K562 (cell line): Measurements from ENCODE around the gene POLR3K. TPM values are rescaled to one million over a fixed set of nuclear protein-coding genes. Genes with fewer than 3 reads are reported as not detected.

Experiments
- ATAC-seq: fragments of 200-7000 bp; cut with Tn5 transposase; 3 replicates; pipeline ENCODE4 v1.9.1; 2020; ENCODE audit warnings: moderate library complexity
- BruUV-seq: library from RNA; stranded (reverse); fragments of 400-500 nt; replicated peaks from 2 replicates; lab custom pipeline; 2021; lab: Mats Ljungman, UMichigan
- CTCF ChIA-PET: fragments of 300-600 bp; formaldehyde crosslinking; extraction: SDS; loops from one replicate; lab custom pipeline; 2021; ENCODE audit warnings: low intra/inter-chr PET ratio; lab: Yijun Ruan, JAX
- POLR2A ChIA-PET: fragments of 300-600, 350-650 bp; sonication (Branson Sonifier 250); formaldehyde crosslinking; extraction: SDS; loops from one replicate; lab custom pipeline; 2021; ENCODE audit warnings: antibody characterized with exemption, inconsistent platforms; lab: Yijun Ruan, JAX
- DNase-seq, 4 experiments: peaks; one replicate each; pipeline versions ENCODE4 v3.0.0 to v3.0.0-alpha.2; 2011 to 2018; ENCODE audit warnings: low spot score in 3 of 4, mixed read lengths in 3 of 4; ENCODE audit errors: extremely low read depth in 1 of 4
- FAIRE-seq: peaks from 2 replicates; lab custom pipeline; 2011; peaks lifted over from hg19 to GRCh38; lab: Jason Lieb, UNC
- H2AFZ ChIP-seq: 2 replicates; pipeline ENCODE4 v1.6.0; 2011; ENCODE audit warnings: low read depth, low read length, control low read depth, inconsistent platforms
- H3K27ac ChIP-seq: fragments of 200-600 bp; 3 replicates; pipeline ENCODE4 v1.8.0; 2011; ENCODE audit warnings: low read depth, mild to moderate bottlenecking, control low read depth, inconsistent platforms, low read length, moderate library complexity, mixed read lengths; ENCODE audit errors: extremely low read depth
- H3K27me3 ChIP-seq, 2 experiments: fragments of 300-600 bp in 1 of 2; 2 replicates in 1 of 2; 3 replicates in 1 of 2; pipeline versions ENCODE4 v1.6.0 to v1.8.0; 2011; ENCODE audit warnings: inconsistent platforms in 2 of 2, low read length in 2 of 2, mild to moderate bottlenecking in 1 of 2, mixed read lengths in 1 of 2, moderate library complexity in 1 of 2; ENCODE audit not compliant: control insufficient read depth in 2 of 2, insufficient read depth in 2 of 2
- H3K36me3 ChIP-seq: fragments of 300-600 bp; 3 replicates; pipeline ENCODE4 v1.8.0; 2011; ENCODE audit warnings: mild to moderate bottlenecking, low read length, inconsistent platforms; ENCODE audit not compliant: control insufficient read depth, insufficient read depth
- H3K4me1 ChIP-seq, 2 experiments: fragments of 200-600 bp in 1 of 2; replicated peaks in 1 of 2; 2 replicates in 1 of 2; 3 replicates in 1 of 2; pipeline versions ENCODE4 v1.5.1 to v1.8.0; 2011; ENCODE audit warnings: inconsistent platforms in 2 of 2, low read length in 2 of 2, mild to moderate bottlenecking in 1 of 2, mixed read lengths in 1 of 2, moderate library complexity in 1 of 2; ENCODE audit not compliant: control insufficient read depth in 2 of 2, insufficient read depth in 2 of 2
- H3K4me2 ChIP-seq: 2 replicates; pipeline ENCODE4 v1.6.1; 2011; ENCODE audit warnings: low read length, control low read depth, inconsistent platforms, mixed read lengths; ENCODE audit not compliant: insufficient read depth
- H3K4me3 ChIP-seq: fragments of 200-600 bp; sonication (generic), shearing (Covaris generic); 2 replicates; pipeline ENCODE4 v1.5.1; 2016; ENCODE audit warnings: control low read depth, inconsistent platforms
- H3K79me2 ChIP-seq: fragments of 200-600 bp; 3 replicates; pipeline ENCODE4 v1.8.0; 2011; ENCODE audit warnings: low read length, inconsistent platforms; ENCODE audit not compliant: control insufficient read depth, insufficient read depth
- H3K9ac ChIP-seq, 2 experiments: 2 replicates each; pipeline versions ENCODE4 v1.6.0 to v1.6.1; 2011; ENCODE audit warnings: low read depth in 2 of 2, low read length in 2 of 2, control low read depth in 1 of 2, inconsistent platforms in 1 of 2, mild to moderate bottlenecking in 1 of 2, mixed read lengths in 1 of 2; ENCODE audit not compliant: insufficient read depth in 1 of 2
- H3K9me1 ChIP-seq: one replicate; pipeline ENCODE4 v1.6.0; 2011; ENCODE audit warnings: inconsistent platforms, mild to moderate bottlenecking, low read length, moderate library complexity; ENCODE audit not compliant: control insufficient read depth, insufficient read depth
- H3K9me3 ChIP-seq: replicated peaks from 2 replicates; pipeline ENCODE4 v1.5.1; 2011; ENCODE audit warnings: low read depth, low read length, inconsistent platforms; ENCODE audit not compliant: control insufficient read depth, insufficient read depth
- H4K20me1 ChIP-seq: replicated peaks from 2 replicates; pipeline ENCODE4 v1.6.1; 2011; ENCODE audit warnings: low read length, inconsistent platforms, mixed read lengths; ENCODE audit not compliant: control insufficient read depth, insufficient read depth
- ZFP36 ChIP-seq: fragments of 150-350 bp; IDR thresholded peaks from 2 replicates; pipeline ENCODE4 v1.6.1; 2018; ENCODE audit warnings: low read length, low read depth; ENCODE audit not compliant: partially characterized antibody
- WGBS: fragments of 100-300 bp; shearing (Covaris generic); methylation state at CpG from one replicate; pipeline ENCODE4 v1.1.6; 2016; ENCODE audit warnings: low coverage, mixed read lengths; ENCODE audit not compliant: insufficient coverage; ENCODE audit errors: missing lambda C conversion rate; 5-methylcytosine and 5-hydroxymethylcytosine counted together
- in situ Hi-C: fragments of 300-500 bp; cut with MboI; formaldehyde crosslinking; loops from 4 replicates; pipeline ENCODE4 v1.15.0; 2018; ENCODE audit warnings: inconsistent platforms, mixed read lengths
- intact Hi-C: fragments of 100-400 bp; cut with micrococcal nuclease; formaldehyde crosslinking; loops from 2 replicates; pipeline ENCODE4 v1.14.2; 2022
- polyA plus RNA-seq, 8 experiments: library from polyadenylated mRNA; depleted of rRNA in 4 of 8; stranded (reverse) in 5 of 8; unstranded in 3 of 8; fragments of >200 nt; fragmentation: Nextera tagmentation in 2 of 8; fragmentation: Illumina TruSeq in 1 of 8; extraction: Ambion mirVana in 2 of 8; extraction: Trizol in 1 of 8; gene quantifications; 2 replicates each; pipeline versions ENCODE4 v1.2.1 to v1.2.3, GENCODE V29; 2011 to 2014; ENCODE audit warnings: inconsistent platforms in 1 of 8, missing spikeins in 1 of 8
- total RNA-seq, 7 experiments: library from RNA; depleted of rRNA in 6 of 7; stranded (reverse); fragments of >200 nt in 6 of 7; fragmentation: Illumina TruSeq in 2 of 7; extraction: Trizol in 2 of 7; gene quantifications; 2 replicates each; pipeline versions ENCODE4 v1.2.1 to v1.2.3, GENCODE V29; 2011 to 2021; ENCODE audit warnings: low replicate concordance in 1 of 7
- TF ChIP-seq, protein P1 (sequence below), 3 experiments: IDR thresholded peaks in 2 of 3; conservative IDR thresholded peaks in 1 of 3; 2 replicates each; pipeline ENCODE4 v1.5.1; 2011 to 2012; ENCODE audit warnings: low read length in 3 of 3, mild to moderate bottlenecking in 3 of 3, control low read depth in 2 of 3, improper control_type of control experiment in 1 of 3, inconsistent platforms in 1 of 3, low read depth in 1 of 3, mixed read lengths in 1 of 3, moderate library complexity in 1 of 3; ENCODE audit not compliant: insufficient read depth in 2 of 3

POLR3K gene
- total and polyA plus RNA-seq, 9 of the 15 experiments (the other 6 are each of a cell fraction or from before 2014, with no cell fraction given) = 42.1 to 315 (median 86.7) TPM

DNA sequence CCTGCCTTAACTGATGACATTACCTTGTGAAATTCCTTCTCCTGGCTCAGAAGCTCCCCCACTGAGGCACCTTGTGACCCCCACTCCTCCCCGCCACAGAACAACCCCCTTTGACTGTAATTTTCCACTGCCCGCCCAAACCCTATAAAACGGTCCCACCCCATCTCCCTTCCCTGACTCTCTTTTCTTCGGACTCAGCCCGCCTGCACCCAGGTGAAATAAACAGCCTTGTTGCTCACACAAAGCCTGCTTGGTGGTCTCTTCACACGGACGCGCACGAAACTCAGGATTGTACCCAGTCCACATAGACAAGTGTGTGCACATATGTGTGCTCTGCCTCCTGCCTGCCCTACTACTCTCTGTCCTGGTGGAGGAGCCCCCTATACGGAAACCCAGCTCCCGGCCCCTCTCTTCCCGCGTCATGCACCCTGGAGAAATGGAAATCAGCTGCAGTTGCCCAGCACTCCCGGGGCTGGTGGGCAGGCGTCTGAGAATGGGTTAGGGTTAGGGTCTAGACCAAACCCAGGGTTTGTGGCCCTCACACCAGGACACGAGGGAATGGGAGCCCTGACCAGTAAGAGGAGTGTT, 21.4 kb upstream of the POLR3K start:
- no peak for DNase-seq
- Histone ChIP-seq H3K9me3 (no peaks in the 10 kb centered on the region; the same call in 1 of the 2 replicates), H3K9me1 (peaks cover 5% of the 10 kb centered on the region), H3K9ac (no peak overlapping the region; a peak in 1 of 4 replicates), H3K4me2 (no peak overlapping the region)
- in situ Hi-C loops = no loop called here
- POLR2A ChIA-PET = interaction anchor here (0.8 to 1.6 kb wide), 5 partner anchors 10 to 30 kb away, joined by 3 to 9 read pairs (median 3); partner anchors contain the start of genes POLR3K and SNRNP25
- TF ChIP-seq, protein P1, sequence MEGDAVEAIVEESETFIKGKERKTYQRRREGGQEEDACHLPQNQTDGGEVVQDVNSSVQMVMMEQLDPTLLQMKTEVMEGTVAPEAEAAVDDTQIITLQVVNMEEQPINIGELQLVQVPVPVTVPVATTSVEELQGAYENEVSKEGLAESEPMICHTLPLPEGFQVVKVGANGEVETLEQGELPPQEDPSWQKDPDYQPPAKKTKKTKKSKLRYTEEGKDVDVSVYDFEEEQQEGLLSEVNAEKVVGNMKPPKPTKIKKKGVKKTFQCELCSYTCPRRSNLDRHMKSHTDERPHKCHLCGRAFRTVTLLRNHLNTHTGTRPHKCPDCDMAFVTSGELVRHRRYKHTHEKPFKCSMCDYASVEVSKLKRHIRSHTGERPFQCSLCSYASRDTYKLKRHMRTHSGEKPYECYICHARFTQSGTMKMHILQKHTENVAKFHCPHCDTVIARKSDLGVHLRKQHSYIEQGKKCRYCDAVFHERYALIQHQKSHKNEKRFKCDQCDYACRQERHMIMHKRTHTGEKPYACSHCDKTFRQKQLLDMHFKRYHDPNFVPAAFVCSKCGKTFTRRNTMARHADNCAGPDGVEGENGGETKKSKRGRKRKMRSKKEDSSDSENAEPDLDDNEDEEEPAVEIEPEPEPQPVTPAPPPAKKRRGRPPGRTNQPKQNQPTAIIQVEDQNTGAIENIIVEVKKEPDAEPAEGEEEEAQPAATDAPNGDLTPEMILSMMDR (IDR thresholded peaks at IDR 0.05 in 2 of 3, conservative IDR thresholded peaks at IDR 0.05 in 1 of 3; ENCODE audit: insufficient read depth in 2 of 3, low read depth in 1 of 3, low read length in 3 of 3) = 0 out of 6 replicates have a peak, but pooled peaks of 1 of the 3 experiments have one; percentile 12
- no peak for TF ChIP-seq ZFP36
- TF ChIP-seq, all 486 proteins: peak for 1
- Histone ChIP-seq H3K79me2 (peaks cover 26% of the 10 kb centered on the region), H3K4me3 (no peak overlapping the region), H3K27me3 (no peaks in the 10 kb centered on the region), H3K4me1 (peaks cover 32 to 80% of the 10 kb centered on the region in 2 experiments), H2AFZ (no peak overlapping the region), H3K36me3 (peaks cover 7% of the 10 kb centered on the region; the same call in 1 of the 3 replicates), H4K20me1 (peaks cover 10% of the 10 kb centered on the region), H3K27ac (no peak overlapping the region)
- CTCF ChIA-PET = no interaction called here
- FAIRE-seq (no peak), ATAC-seq (no peak)
- whole genome bisulfite sequencing = 81% methylated on average over 14 of the region's 16 CpGs
- no TSS peak for BruUV-seq
- intact Hi-C loops = no loop called here
